Endothelial cell of umbilical vein (primary cell): ENCODE measurements around the gene DIABLO.

Experiments used
- CTCF ChIP-seq, 2 donors: IDR thresholded peaks; 1 replicate in 1 of 2; 2 replicates in 1 of 2; pipeline ENCODE4 v1.5.1; 2011; ENCODE audit warnings: low read length in 2 of 2, mild to moderate bottlenecking in 2 of 2, moderate library complexity in 2 of 2, control low read depth in 1 of 2, inconsistent platforms in 1 of 2, low read depth in 1 of 2; ENCODE audit not compliant: insufficient read depth in 1 of 2; ENCODE audit errors: extremely low read depth in 1 of 2
- JUN ChIP-seq: IDR thresholded peaks from 2 replicates; pipeline ENCODE4 v1.6.1; 2011; ENCODE audit warnings: borderline replicate concordance, low read depth; ENCODE audit not compliant: insufficient read length, insufficient read depth
- MAX ChIP-seq: IDR thresholded peaks from 2 replicates; pipeline ENCODE4 v1.6.1; 2011; ENCODE audit not compliant: insufficient read depth, insufficient read length
- POLR2AphosphoS5 ChIP-seq: IDR thresholded peaks from 2 replicates; pipeline ENCODE4 v1.6.1; 2012; ENCODE audit warnings: low read depth, mild to moderate bottlenecking, control low read depth, low read length, moderate library complexity; ENCODE audit not compliant: insufficient read depth

GRCh38 chr12:122204167-122205052 lies 21.4 kb downstream of the DIABLO start:
- TF ChIP-seq CTCF (IDR thresholded peaks at IDR 0.05; ENCODE audit: extremely low read depth in 1 of 2, insufficient read depth in 1 of 2, low read depth in 1 of 2, low read length in 2 of 2): no peak
- TF ChIP-seq MAX: no peak
- TF ChIP-seq POLR2AphosphoS5: no peak
- no peak for TF ChIP-seq JUN
